Sigmoid colon (tissue), 4 donors: ENCODE data around the gene KRTAP10-12.

Experiments used
- POLR2AphosphoS5 ChIP-seq, 4 donors: sonication (generic); formaldehyde crosslinking; IDR thresholded peaks; one replicate each; pipeline ENCODE4 v1.6.1; 2017; ENCODE audit warnings: antibody characterized with exemption in 4 of 4
- TF ChIP-seq, protein P1 (sequence below), 4 experiments: fragments of 450-650 bp in 3 of 4; fragments of 200-600 bp in 1 of 4; IDR thresholded peaks; one replicate each; pipeline ENCODE4 v1.5.1; 2016 to 2019; ENCODE audit warnings: antibody characterized with exemption in 4 of 4, mild to moderate bottlenecking in 3 of 4, moderate library complexity in 2 of 4

DNA sequence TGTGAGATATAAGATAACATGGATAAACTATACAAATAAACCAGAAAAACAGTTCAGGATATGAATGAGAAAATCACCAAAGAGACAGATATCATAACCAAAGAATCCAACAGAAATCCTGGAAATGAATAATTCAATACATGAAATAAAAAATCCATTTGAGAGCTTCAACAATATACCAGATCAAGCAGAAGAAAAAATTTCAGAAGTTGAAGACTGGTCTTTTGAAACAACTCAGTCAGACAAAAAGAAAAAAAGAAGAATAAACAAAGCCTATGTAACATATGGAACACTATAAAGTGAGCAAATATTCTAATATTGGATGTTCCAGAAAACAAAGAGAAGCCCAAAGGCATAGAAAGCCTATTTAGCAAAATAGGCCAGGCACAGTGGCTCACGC lies 25.1 kb upstream of the KRTAP10-12 start:
- no peak for TF ChIP-seq POLR2AphosphoS5 (IDR thresholded peaks at IDR 0.05)
- TF ChIP-seq, protein P1, sequence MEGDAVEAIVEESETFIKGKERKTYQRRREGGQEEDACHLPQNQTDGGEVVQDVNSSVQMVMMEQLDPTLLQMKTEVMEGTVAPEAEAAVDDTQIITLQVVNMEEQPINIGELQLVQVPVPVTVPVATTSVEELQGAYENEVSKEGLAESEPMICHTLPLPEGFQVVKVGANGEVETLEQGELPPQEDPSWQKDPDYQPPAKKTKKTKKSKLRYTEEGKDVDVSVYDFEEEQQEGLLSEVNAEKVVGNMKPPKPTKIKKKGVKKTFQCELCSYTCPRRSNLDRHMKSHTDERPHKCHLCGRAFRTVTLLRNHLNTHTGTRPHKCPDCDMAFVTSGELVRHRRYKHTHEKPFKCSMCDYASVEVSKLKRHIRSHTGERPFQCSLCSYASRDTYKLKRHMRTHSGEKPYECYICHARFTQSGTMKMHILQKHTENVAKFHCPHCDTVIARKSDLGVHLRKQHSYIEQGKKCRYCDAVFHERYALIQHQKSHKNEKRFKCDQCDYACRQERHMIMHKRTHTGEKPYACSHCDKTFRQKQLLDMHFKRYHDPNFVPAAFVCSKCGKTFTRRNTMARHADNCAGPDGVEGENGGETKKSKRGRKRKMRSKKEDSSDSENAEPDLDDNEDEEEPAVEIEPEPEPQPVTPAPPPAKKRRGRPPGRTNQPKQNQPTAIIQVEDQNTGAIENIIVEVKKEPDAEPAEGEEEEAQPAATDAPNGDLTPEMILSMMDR (IDR thresholded peaks at IDR 0.05) = no peak
